GM20000 (cell line): ENCODE data around the gene NPDC1.

Experiments
- DNase-seq: peaks from one replicate; pipeline ENCODE4 v3.0.0; 2012; ENCODE audit warnings: low spot score
- TF ChIP-seq, protein P1 (sequence below): IDR thresholded peaks from 2 replicates; pipeline ENCODE4 v1.5.1; 2012; ENCODE audit warnings: mild to moderate bottlenecking, control low read depth; ENCODE audit errors: extremely low read depth, missing control alignments

Gene NPDC1

DNA sequence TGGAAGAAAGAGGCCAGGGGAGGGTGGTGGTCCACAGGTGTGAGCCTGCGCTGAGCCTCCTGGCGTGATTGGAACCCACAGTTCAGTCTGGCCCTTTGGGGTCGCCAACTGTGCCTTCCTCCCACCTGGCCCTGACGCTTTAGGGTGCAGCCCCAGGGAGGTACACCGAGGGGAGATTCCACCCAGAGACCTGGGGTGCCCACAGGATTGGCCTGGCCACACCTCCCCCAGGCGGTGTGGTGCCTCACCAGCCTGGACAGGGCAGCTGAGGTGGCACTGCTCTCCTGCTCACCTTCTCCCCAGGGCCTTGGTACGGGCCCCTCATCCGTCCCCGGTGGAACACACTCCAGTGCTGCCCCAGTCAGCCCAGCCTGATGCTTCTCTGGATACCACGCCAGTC is 48.6 kb downstream of the NPDC1 start:
- TF ChIP-seq, protein P1, sequence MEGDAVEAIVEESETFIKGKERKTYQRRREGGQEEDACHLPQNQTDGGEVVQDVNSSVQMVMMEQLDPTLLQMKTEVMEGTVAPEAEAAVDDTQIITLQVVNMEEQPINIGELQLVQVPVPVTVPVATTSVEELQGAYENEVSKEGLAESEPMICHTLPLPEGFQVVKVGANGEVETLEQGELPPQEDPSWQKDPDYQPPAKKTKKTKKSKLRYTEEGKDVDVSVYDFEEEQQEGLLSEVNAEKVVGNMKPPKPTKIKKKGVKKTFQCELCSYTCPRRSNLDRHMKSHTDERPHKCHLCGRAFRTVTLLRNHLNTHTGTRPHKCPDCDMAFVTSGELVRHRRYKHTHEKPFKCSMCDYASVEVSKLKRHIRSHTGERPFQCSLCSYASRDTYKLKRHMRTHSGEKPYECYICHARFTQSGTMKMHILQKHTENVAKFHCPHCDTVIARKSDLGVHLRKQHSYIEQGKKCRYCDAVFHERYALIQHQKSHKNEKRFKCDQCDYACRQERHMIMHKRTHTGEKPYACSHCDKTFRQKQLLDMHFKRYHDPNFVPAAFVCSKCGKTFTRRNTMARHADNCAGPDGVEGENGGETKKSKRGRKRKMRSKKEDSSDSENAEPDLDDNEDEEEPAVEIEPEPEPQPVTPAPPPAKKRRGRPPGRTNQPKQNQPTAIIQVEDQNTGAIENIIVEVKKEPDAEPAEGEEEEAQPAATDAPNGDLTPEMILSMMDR = no peak
- DNase-seq = no peak

DNA sequence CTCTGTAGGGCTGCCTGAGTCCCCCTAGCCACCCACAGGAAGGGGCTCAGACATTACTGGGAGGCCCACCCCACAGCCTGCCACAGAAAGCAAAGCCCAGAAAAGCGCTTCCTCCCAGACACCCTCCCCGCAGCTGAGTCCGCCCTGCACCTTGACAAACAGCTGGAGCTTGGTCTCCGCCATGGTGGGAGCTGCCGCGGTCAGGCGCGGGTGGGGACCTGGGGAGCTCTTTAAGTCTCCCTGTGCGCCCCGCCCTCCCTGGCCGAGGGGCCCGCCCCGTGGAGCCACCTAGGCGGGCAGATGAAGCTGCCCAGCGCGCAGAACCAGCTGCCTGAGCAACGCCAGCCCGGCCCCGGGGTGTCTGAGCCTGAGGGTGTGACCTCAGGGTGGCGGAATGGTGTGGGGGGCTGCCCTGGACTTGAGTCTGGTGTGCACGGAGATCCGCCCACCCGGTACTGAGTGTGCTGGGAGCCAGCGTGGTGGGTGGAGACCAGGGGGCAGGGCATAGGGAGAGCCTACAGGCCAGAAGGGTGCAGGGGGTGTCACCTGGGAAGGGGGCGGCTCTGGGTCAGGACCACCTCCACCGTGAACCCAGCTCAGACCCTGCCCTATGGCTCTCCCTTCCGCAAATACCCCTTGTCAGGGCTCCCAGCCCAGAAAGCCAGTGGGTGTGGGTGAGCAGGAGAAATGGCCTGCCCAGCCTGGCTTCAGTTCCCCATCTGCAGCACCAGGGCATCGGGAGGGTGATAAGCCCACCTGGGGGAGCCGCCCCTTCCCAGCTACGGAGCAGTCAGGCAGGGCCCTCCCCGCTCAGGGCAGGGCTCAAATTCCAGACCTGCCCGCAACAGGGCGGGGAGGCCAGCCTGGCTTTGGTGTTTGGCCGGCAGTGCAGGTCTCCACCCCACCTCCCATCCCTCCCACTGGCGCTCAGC is 49.4 kb downstream of the NPDC1 start, which contains the start of gene CLIC3:
Gene CLIC3, minus strand, starts transcription at position 208 of the 932 bp plus-strand sequence. Its CDS starts 25 bp downstream, at position 183.
- no peak for DNase-seq
- TF ChIP-seq, protein P1 = no peak

DNA sequence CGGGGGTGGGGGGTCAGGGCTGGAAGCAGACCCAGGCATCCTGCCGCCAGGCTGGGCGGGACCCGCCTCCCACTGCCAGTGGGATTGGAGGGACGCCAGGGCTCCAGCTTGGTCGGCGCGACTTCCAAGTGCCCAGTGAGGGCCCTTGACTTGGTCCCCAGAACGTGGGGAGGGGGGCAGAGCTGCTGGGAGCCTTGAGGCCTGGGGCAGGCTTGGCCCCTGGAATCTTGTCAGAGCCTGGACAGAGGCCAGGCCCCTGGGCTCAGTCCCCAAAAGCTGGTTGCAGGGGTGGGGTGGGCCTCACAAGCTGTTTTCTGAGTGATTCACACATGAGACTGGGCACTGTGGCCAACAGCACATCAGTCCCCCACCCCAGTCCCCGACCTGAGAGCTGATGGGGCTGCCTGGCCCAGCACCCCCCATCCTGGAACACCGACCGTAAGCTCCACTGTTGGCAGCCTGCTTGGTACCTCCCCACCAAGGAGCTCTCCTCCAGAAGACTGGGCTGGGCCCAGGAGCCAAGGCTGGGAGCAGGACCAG is 50.1 kb downstream of the NPDC1 start:
- no peak for DNase-seq
- TF ChIP-seq, protein P1 = no peak

DNA sequence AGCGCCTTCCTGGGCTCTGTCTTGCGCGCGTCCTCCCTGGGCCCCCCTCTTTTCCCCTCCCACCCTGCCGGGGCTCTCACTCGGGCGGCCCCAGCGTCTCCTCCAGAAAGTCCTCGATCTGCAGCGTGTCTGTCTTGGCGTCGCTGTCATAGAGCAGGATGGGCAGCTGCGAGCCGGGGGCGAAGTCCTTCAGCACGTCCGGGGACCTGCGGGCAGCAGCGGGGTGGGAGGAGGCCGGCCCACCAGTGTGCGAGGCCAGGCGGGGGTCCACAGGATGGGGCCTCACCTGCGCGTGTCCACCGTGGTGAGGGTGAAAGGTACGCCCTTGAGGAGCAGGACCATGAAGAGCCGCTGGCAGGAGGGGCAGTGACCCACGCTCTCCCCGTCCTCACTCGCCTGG is 50.6 kb downstream of the NPDC1 start:
- TF ChIP-seq, protein P1 = no peak
- no peak for DNase-seq

DNA sequence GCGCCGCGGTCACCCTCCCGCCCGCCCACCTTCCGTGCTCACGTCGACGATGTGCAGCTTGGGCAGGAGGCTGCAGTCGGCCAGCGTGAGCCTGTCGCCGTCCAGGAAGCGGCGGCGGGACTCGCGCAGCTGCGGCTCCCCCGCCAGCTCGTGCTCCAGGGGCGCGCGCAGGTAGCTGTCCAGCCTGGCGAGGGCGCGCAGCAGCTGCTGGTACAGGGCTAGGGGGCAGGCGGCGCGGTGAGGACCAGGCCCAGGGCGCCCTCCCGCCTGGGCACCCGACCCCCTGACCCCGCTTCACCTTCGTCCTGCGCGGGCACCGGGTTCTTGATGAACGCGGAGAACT is 51.1 kb downstream of the NPDC1 start:
- TF ChIP-seq, protein P1 = no peak
- DNase-seq = no peak

DNA sequence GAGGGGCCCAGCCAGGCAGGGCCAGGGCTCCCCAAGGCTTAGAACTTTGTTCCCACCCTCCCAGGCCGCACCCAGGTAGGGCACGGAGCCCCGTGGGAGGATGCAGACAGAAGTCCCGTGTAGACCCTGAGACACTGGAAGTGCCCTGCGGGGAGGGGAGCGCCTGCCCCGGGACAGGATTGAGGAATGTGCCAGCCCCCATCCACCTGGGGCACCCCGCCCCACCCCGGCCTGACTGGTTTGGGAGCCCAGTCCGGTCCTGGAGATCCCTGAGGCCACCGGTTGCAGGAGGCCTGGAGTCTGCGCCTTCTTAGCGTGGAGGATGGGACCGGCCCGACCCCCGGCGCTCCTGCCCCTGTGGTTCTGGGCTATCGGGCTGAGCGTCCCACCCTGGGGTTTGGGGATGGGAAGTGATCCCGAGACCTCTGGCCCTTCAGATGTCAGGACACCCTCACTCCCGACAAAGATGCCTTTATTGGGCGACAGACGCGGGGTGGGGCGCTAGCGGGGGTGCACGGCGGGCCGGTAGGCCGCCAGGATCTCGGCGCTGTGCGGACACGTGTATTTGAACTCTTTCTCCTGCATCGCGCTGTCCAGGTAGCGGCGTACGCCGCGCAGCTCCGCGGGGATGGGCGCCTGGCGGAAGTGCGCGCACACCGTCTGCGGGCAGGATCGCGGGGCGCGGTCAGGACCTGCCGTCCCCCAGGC is 51.6 kb downstream of the NPDC1 start:
- DNase-seq = no peak
- TF ChIP-seq, protein P1 = no peak
